AG10803 (cell line): ENCODE results near the gene ACKR1.

Experiments used
- DNase-seq: peaks from one replicate; pipeline ENCODE4 v3.0.0; 2010; ENCODE audit warnings: low read depth
- H3K4me3 ChIP-seq: 2 replicates; pipeline ENCODE4 v1.5.1; 2011; ENCODE audit warnings: mild to moderate bottlenecking, low read length, control low read depth
- TF ChIP-seq, protein P1 (sequence below): conservative IDR thresholded peaks from 2 replicates; pipeline ENCODE4 v1.5.1; 2011; ENCODE audit warnings: mild to moderate bottlenecking, low read length, control low read depth, inconsistent platforms

The ACKR1 gene

DNA sequence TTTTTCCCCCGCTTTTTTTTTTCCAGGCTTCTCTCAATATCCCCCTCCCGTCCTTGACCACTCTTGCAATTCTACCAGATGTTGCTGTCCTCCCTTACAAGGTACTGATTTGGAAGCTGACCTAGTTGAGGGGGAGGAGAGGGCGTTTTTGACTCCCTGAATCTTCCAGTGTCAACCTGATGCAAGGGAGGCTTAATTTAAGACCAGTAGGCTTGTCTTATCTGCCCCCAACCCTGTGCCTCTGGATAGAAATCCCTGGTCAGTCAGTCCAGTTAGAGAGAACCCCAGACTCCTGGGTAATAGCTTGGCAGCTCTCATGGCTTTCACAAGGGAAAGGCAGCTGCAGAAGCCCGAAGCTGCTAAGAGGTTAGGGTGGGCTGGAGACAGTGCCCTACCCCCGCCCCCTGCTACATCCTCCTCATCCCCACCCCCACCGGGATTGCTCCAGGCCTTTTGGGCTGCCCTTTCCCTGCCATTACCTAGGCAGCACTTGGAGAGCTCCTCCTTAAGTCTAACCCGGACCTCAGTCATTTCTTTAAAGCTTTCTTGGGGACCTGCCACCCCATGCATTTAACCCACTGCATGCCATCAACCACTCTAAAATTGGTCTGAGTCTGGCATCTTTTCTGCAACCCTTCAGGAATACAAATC is 3.6 kb downstream of the ACKR1 start:
- TF ChIP-seq, protein P1, sequence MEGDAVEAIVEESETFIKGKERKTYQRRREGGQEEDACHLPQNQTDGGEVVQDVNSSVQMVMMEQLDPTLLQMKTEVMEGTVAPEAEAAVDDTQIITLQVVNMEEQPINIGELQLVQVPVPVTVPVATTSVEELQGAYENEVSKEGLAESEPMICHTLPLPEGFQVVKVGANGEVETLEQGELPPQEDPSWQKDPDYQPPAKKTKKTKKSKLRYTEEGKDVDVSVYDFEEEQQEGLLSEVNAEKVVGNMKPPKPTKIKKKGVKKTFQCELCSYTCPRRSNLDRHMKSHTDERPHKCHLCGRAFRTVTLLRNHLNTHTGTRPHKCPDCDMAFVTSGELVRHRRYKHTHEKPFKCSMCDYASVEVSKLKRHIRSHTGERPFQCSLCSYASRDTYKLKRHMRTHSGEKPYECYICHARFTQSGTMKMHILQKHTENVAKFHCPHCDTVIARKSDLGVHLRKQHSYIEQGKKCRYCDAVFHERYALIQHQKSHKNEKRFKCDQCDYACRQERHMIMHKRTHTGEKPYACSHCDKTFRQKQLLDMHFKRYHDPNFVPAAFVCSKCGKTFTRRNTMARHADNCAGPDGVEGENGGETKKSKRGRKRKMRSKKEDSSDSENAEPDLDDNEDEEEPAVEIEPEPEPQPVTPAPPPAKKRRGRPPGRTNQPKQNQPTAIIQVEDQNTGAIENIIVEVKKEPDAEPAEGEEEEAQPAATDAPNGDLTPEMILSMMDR = no peak
- no peak overlapping the region for H3K4me3 ChIP-seq
- DNase-seq = no peak

- no peak for DNase-seq
- TF ChIP-seq, protein P1 = no peak
- no peak overlapping the region for H3K4me3 ChIP-seq
Measured at GRCh38 chr1:159209061-159209460, 4.4 kb downstream of the ACKR1 start.

DNA sequence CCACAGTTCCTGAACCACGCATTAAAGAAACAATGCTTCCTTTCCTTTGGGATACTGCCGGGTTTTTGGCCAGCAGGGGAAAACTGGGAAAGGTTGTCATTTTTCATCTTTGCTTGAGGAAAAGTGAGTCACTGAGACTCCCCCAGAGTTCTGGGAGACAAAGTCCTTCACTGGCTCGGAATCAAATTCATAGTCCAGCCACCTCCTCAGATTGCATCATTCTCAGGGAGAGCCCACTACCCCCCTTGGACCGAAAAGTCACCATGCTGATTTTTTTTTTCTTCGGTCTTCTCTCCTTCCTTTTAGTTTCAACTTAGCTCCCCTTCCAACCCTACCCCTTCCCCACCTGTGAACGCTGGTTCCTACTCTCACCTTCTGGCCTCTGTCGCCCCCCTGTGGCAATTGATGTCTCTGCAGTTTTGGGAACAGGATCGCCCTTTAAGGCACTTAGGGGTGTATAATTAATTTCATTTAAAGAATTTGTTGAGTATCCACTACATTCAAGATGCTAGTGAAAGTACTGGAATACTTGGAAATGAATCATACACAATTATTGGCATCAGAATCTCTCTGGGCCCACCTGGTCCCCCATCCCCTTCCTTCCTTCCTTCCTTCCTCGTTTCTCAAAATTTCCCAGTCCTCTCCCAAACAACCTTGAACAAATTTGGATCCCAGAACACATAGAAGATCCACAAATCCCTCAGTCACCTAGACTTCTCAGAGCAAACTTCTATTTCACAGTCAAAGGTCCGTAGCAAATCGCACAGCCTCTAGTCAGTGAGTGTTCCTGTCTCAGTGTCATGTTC is 6.9 kb downstream of the ACKR1 start:
- TF ChIP-seq, protein P1 = peak; percentile 81
- no peak for DNase-seq
- H3K4me3 ChIP-seq = no peak overlapping the region

DNA sequence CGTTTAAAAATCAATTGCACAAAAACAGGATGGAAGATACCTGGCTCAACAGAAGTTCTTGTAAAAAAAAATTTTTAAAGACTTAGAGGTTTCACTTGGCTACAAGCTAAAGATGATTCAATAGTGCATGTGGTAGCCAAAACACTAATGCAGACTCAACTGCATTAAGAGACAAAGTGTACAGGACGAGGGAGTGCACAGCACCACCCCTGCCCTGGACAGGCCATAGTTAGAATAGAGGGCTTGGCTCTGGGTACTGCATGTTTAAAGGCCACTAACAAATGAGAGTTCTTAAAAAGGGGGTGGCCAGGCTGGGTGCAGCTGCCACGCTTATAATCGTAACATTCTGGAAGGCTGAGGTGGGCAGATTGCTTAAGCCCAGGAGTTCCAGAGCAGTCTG is 7.9 kb downstream of the ACKR1 start:
- no peak overlapping the region for H3K4me3 ChIP-seq
- TF ChIP-seq, protein P1 = no peak
- DNase-seq = no peak

DNA sequence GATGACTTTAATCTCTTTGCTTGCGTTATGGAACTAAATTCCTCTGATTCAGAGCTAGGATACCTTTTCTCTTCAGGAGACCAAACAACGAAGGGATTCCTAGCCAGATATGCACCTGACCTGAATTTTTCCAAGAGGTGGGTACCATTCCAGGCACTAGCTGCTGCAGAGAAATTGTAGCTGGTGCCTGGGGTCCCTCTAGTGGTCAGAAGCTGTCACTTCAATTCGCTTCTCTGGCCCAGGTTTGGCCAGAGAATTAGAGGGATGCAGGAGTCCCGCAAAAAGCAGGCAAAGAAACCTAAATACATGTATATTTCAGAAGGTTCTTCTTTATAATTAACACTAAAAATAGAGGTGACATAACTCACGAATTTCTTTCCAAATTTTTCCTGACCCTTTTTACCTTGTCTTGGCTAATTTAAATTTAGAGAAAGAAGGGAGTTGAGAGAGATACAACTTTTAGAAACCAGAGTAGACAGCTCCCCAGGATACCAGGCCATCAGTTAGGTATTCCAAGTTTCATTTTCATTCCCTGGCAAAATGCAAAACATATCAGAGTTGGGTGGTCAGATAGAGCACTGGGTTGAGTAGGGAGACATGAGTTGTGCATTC is 9.6 kb downstream of the ACKR1 start:
- H3K4me3 ChIP-seq = no peak overlapping the region
- TF ChIP-seq, protein P1 = peak; percentile 90
- DNase-seq = peak; percentile 33

- TF ChIP-seq, protein P1 = no peak
- DNase-seq = no peak
- no peak overlapping the region for H3K4me3 ChIP-seq
Measured at GRCh38 chr1:159218649-159219636, 14.3 kb downstream of the ACKR1 start.
